PC-9 (cell line): Measurements from ENCODE around the gene DLAT. TPM values are rescaled to one million over a fixed set of nuclear protein-coding genes. Genes with fewer than 3 reads are reported as not detected.
"Not testable (repeated sequence)": the region's sequence is repeated elsewhere in the genome, so short reads cannot be mapped to it uniquely, and the experiment has no call there.

Experiments
- BruUV-seq: library from RNA; stranded (reverse); fragments of 400-500 nt; replicated peaks from 2 replicates; lab custom pipeline; 2021; lab: Mats Ljungman, UMichigan
- CTCF ChIA-PET: fragments of 300-600 bp; sonication (Branson Sonifier 250); formaldehyde crosslinking; loops from one replicate; lab custom pipeline; 2022; ENCODE audit warnings: antibody characterized with exemption; lab: Charles Lee
- POLR2A ChIA-PET: fragments of 300-600 bp; sonication (Branson Sonifier 250); formaldehyde crosslinking; loops from one replicate; lab custom pipeline; 2022; ENCODE audit warnings: antibody characterized with exemption; ENCODE audit not compliant: unreplicated experiment; lab: Charles Lee
- DNase-seq, 2 experiments: peaks; one replicate each; pipeline versions ENCODE4 v3.0.0 to v3.0.0-alpha.2; 2015 to 2022; ENCODE audit warnings: mixed read lengths in 1 of 2
- H2AFZ ChIP-seq: fragments of 200-600 bp; sonication (generic); 2 replicates; pipeline ENCODE4 v1.8.1; 2017; ENCODE audit warnings: antibody characterized with exemption
- H3F3A ChIP-seq: fragments of 200-600 bp; sonication (generic); 2 replicates; pipeline ENCODE4 v1.8.1; 2017; ENCODE audit warnings: antibody characterized with exemption, mild to moderate bottlenecking, low read depth; ENCODE audit not compliant: insufficient read depth
- H3K27ac ChIP-seq: fragments of 200-600 bp; sonication (generic); 2 replicates; pipeline ENCODE4 v1.6.1; 2016; ENCODE audit warnings: mixed run types
- H3K27me3 ChIP-seq: fragments of 200-600 bp; sonication (generic); 2 replicates; pipeline ENCODE4 v1.6.1; 2016; ENCODE audit warnings: low read depth, mixed run types; ENCODE audit not compliant: insufficient read depth
- H3K36me3 ChIP-seq: fragments of 200-600 bp; sonication (generic); 2 replicates; pipeline ENCODE4 v1.6.1; 2016; ENCODE audit warnings: low read depth, mixed run types
- H3K4me1 ChIP-seq: fragments of 200-600 bp; sonication (generic); replicated peaks from 2 replicates; pipeline ENCODE4 v1.6.1; 2016; ENCODE audit warnings: mixed run types; ENCODE audit not compliant: insufficient read depth
- H3K4me2 ChIP-seq: fragments of 200-600 bp; sonication (generic); 2 replicates; pipeline ENCODE4 v1.6.1; 2017; ENCODE audit warnings: mixed run types
- H3K4me3 ChIP-seq: fragments of 200-600 bp; sonication (generic); 2 replicates; pipeline ENCODE4 v1.6.1; 2016; ENCODE audit warnings: mixed run types
- H3K79me2 ChIP-seq: fragments of 200-600 bp; sonication (generic); 2 replicates; pipeline ENCODE4 v1.6.1; 2017; ENCODE audit warnings: low read depth, mixed run types
- H3K9me2 ChIP-seq: fragments of 200-600 bp; sonication (generic); 2 replicates; pipeline ENCODE4 v1.8.1; 2017; ENCODE audit warnings: mild to moderate bottlenecking; ENCODE audit not compliant: insufficient read depth
- H3K9me3 ChIP-seq: fragments of 200-600 bp; sonication (generic); 2 replicates; pipeline ENCODE4 v1.8.1; 2016; ENCODE audit warnings: low read depth; ENCODE audit not compliant: insufficient read depth
- H4K20me1 ChIP-seq: fragments of 200-600 bp; sonication (generic); 2 replicates; pipeline ENCODE4 v1.8.1; 2017; ENCODE audit not compliant: insufficient read depth
- EZH2 ChIP-seq: fragments of 200-600 bp; sonication (generic); IDR thresholded peaks from 2 replicates; pipeline ENCODE4 v1.8.0; 2017; ENCODE audit warnings: antibody characterized with exemption, low read depth
- intact Hi-C: fragments of 100-400 bp; cut with micrococcal nuclease; formaldehyde crosslinking; loops from one replicate; pipeline ENCODE4 v1.10.0; 2022; ENCODE audit not compliant: unreplicated experiment
- total RNA-seq: library from RNA; stranded (reverse); gene quantifications from 2 replicates; pipeline ENCODE4 v1.2.3, GENCODE V29; 2021
- TF ChIP-seq, protein P1 (sequence below): fragments of 200-600 bp; sonication (generic); conservative IDR thresholded peaks from 2 replicates; pipeline ENCODE4 v1.6.1; 2017; ENCODE audit warnings: mixed run types, antibody characterized with exemption, mild to moderate bottlenecking, moderate library complexity

DLAT gene
- total RNA-seq, 1 experiment from 2014 or later: 44.9 TPM

DNA sequence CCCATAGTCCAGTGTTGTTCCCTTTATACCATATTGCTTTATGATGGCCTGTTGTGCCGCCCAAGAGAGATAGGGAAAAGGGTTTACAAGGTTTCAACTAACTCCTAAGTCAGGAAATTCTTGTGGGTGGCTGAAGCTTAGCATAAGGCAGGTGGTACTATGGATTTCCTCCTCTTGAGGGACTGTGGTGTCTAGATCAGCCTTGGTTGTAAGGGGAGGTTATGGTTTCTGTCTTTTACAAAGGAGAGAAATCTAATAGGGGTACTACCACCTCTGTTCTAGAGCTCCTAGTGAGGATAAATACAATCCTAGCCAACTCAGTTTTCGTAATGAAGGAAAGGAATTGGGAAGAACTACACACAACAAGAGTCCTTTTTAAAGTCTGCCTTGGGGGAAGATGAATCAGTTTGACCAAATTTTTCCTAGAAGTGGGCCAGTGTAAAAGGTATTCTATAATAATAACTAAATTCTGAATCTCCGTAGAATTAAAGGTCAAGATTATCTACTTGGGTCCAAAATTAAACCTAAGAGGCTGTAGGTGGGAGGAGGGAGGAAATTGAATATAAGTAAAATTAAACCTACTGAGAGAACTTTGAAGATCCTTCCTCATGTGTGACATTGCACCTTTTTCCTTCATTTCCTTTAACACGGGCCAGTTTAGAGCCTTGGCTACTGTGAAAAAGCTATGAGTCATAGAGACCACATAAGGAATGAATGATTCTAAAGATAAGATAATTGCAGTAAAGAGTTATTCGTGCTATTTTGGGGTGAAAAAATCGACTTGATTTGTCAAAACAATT, 17.2 kb downstream of the DLAT start:
- no peak for TF ChIP-seq EZH2
- TF ChIP-seq, protein P1, sequence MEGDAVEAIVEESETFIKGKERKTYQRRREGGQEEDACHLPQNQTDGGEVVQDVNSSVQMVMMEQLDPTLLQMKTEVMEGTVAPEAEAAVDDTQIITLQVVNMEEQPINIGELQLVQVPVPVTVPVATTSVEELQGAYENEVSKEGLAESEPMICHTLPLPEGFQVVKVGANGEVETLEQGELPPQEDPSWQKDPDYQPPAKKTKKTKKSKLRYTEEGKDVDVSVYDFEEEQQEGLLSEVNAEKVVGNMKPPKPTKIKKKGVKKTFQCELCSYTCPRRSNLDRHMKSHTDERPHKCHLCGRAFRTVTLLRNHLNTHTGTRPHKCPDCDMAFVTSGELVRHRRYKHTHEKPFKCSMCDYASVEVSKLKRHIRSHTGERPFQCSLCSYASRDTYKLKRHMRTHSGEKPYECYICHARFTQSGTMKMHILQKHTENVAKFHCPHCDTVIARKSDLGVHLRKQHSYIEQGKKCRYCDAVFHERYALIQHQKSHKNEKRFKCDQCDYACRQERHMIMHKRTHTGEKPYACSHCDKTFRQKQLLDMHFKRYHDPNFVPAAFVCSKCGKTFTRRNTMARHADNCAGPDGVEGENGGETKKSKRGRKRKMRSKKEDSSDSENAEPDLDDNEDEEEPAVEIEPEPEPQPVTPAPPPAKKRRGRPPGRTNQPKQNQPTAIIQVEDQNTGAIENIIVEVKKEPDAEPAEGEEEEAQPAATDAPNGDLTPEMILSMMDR: no peak
- Histone ChIP-seq H3F3A (peaks cover 22% of the 10 kb centered on the region), H3K9me3 (no peaks in the 10 kb centered on the region), H3K4me2 (peak overlapping the region; percentile 24), H3K79me2 (peaks cover 3% of the 10 kb centered on the region; the same call in 1 of the 2 replicates), H3K36me3 (peaks cover 51% of the 10 kb centered on the region), H3K4me3 (no peak overlapping the region), H3K9me2 (no peaks in the 10 kb centered on the region), H3K27me3 (no peaks in the 10 kb centered on the region), H3K27ac (peak overlapping the region; percentile 82), H3K4me1 (peaks cover 22% of the 10 kb centered on the region), H2AFZ (no peak overlapping the region), H4K20me1 (no peaks in the 10 kb centered on the region)
- DNase-seq: peak in 1 of 2 experiments; percentile 90
- intact Hi-C loops: no loop called here
- POLR2A ChIA-PET: interaction anchor here (0.5 kb wide), 1 partner anchor 39 kb away, joined by 5 read pairs; no protein-coding TSS in a partner anchor
- BruUV-seq: TSS peak; percentile 44
- CTCF ChIA-PET: no interaction called here

DNA sequence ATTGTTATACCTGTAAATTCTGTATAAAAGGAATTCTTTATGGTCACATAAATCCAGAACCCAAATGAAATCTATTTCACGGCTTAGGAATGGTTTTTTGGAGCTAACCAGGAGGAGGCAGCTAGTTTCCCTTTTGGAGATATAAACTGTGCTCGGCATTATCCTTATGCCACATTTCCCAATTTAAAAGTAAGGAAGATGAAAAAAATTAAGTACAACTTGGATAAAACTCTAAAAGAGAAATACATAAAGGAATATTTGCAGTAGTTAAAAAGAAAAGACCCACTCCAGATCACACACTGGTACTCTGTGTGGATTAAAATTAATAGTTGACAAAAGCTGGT, 17.7 kb downstream of the DLAT start:
- Histone ChIP-seq H3K9me2 (no peaks in the 10 kb centered on the region), H3K4me2 (peak overlapping the region; percentile 24), H4K20me1 (no peaks in the 10 kb centered on the region), H3K79me2 (peaks cover 3% of the 10 kb centered on the region; the same call in 1 of the 2 replicates), H3K36me3 (peaks cover 46% of the 10 kb centered on the region), H2AFZ (no peak overlapping the region), H3K27ac (peak overlapping the region; percentile 82), H3K27me3 (no peaks in the 10 kb centered on the region), H3K4me1 (peaks cover 22% of the 10 kb centered on the region), H3K9me3 (no peaks in the 10 kb centered on the region), H3F3A (peaks cover 22% of the 10 kb centered on the region), H3K4me3 (no peak overlapping the region)
- DNase-seq: no peak
- no TSS peak for BruUV-seq
- ChIA-PET CTCF (no interaction called here), POLR2A (interaction anchor here (0.5 kb wide), 1 partner anchor 39 kb away, joined by 5 read pairs; no protein-coding TSS in a partner anchor)
- TF ChIP-seq, protein P1: no peak
- no peak for TF ChIP-seq EZH2
- intact Hi-C loops: no loop called here

DNA sequence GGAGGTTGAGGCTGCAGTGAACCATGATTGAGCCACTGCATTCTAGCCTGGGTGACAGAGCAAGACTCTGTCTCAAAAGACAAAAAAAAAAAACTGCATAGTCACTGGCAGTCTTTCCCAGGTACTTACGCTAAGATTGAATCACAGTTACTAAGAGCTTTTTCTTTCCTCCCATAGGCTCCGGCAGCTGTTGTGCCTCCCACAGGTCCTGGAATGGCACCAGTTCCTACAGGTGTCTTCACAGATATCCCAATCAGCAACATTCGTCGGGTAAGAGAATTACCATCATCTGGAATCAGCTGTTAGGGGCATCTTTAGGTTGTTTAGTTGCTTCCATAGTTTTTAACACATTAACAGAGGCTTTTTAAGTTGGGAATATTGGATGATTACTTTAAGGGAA, 19.8 kb downstream of the DLAT start:
- intact Hi-C loops: no loop called here
- ChIA-PET CTCF (no interaction called here), POLR2A (no interaction called here)
- H3K9me3 ChIP-seq: no peaks in the 10 kb centered on the region
- no peaks in the 10 kb centered on the region for H4K20me1 ChIP-seq
- H3K36me3 ChIP-seq: peaks cover 48% of the 10 kb centered on the region
- H3K79me2 ChIP-seq: peaks cover 6% of the 10 kb centered on the region; the same call in 1 of the 2 replicates
- H2AFZ ChIP-seq: no peak overlapping the region
- H3K4me1 ChIP-seq: peaks cover 34% of the 10 kb centered on the region
- no peak overlapping the region for H3K27ac ChIP-seq
- no peak overlapping the region for H3K4me3 ChIP-seq
- H3F3A ChIP-seq: peaks cover 33% of the 10 kb centered on the region
- no TSS peak for BruUV-seq
- H3K4me2 ChIP-seq: no peak overlapping the region
- no peaks in the 10 kb centered on the region for H3K27me3 ChIP-seq
- no peaks in the 10 kb centered on the region for H3K9me2 ChIP-seq
- DNase-seq: no peak
- TF ChIP-seq EZH2: no peak
- TF ChIP-seq, protein P1: no peak

DNA sequence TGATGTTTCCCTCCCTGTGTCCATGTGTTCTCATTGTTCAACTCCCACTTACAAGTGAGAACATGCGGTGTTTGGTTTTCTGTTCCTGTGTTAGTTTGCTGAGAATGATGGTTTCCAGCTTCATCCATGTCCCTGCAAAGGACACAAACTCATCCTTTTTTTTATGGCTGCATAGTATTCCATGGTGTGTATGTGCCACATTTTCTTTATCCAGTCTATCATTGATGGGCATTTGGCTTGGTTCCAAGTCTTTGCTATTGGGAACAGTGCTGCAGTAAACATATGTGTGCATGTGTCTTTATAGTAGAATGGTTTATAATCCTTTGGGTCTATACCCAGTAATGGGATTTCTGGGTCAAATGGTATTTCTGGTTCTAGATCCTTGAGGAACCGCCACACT, 21.4 kb downstream of the DLAT start:
- H3K79me2 ChIP-seq, intact Hi-C loops, H4K20me1 ChIP-seq, H3K9me3 ChIP-seq, H3K9me2 ChIP-seq, BruUV-seq, H3K4me2 ChIP-seq, H2AFZ ChIP-seq, CTCF ChIA-PET, H3K27ac ChIP-seq, POLR2A ChIA-PET, H3K27me3 ChIP-seq, DNase-seq, H3K4me3 ChIP-seq: not testable (repeated sequence)
- Histone ChIP-seq H3K36me3 (peaks cover 50% of the 10 kb centered on the region), H3K4me1 (peaks cover 28% of the 10 kb centered on the region), H3F3A (peaks cover 21% of the 10 kb centered on the region)

DNA sequence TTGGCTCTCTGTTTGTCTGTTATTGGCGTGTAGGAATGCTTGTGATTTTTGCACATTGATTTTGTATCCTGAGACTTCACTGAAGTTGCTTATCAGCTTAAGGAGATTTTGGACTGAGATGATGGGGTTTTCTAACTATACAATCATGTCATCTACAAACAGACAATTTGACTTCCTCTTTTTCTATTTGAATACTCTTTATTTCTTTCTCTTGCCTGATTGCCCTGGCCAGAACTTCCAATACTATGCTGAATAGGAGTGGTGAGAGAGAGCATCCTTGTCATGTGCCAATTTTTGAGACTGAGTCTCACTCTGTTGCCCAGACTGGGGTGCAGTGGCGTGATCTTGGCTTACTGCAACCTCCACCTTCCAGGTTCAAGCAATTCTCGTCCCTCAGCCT, 23.0 kb downstream of the DLAT start:
- H2AFZ ChIP-seq, intact Hi-C loops, H3K79me2 ChIP-seq, H3K27me3 ChIP-seq, H3K4me2 ChIP-seq, BruUV-seq, H4K20me1 ChIP-seq, H3K9me3 ChIP-seq, DNase-seq, H3K4me3 ChIP-seq, CTCF ChIA-PET, H3K9me2 ChIP-seq: not testable (repeated sequence)
- Histone ChIP-seq H3F3A (peaks cover 11% of the 10 kb centered on the region; the same call in 1 of the 2 replicates), H3K4me1 (peaks cover 12% of the 10 kb centered on the region), H3K27ac (peak overlapping the region; percentile 38), H3K36me3 (peaks cover 50% of the 10 kb centered on the region)
- POLR2A ChIA-PET: interaction anchor here (0.6 kb wide), 2 partner anchors 101 to 279 kb away, joined by 15 to 16 read pairs; no protein-coding TSS in a partner anchor
